Motor neuron (in vitro differentiated cells): ENCODE data around the gene KCTD14. TPM values are rescaled to one million over a fixed set of nuclear protein-coding genes. Genes with fewer than 3 reads are reported as not detected.
A peak's percentile ranks its signal among the peaks of the same experiment; 100 is the strongest.
"Not testable (repeated sequence)": the region's sequence is repeated elsewhere in the genome, so short reads cannot be mapped to it uniquely, and the experiment has no call there.

Experiments used
- ATAC-seq, 8 experiments: fragments of 200-7000 bp; cut with Tn5 transposase; replicated peaks in 6 of 8; 2 replicates each; pipeline ENCODE4 v1.8.0; 2021; ENCODE audit warnings: mild to moderate bottlenecking in 8 of 8, moderate library complexity in 8 of 8
- H3K27ac ChIP-seq, 2 donors: fragments of 250-450 bp; sonication (Bioruptor Pico); 2 replicates each; pipeline ENCODE4 v1.9.0; 2021; ENCODE audit warnings: antibody characterized with exemption in 2 of 2, mild to moderate bottlenecking in 2 of 2, moderate library complexity in 1 of 2
- H3K4me1 ChIP-seq, 2 donors: fragments of 250-450 bp; sonication (Bioruptor Pico); replicated peaks in 1 of 2; 2 replicates each; pipeline ENCODE4 v1.6.1; 2021; ENCODE audit warnings: antibody characterized with exemption in 2 of 2, mild to moderate bottlenecking in 2 of 2, moderate library complexity in 1 of 2
- H3K4me3 ChIP-seq, 5 donors: fragments of 250-450 bp; sonication (Bioruptor Pico); 2 replicates each; pipeline ENCODE4 v1.9.0; 2021; ENCODE audit warnings: antibody characterized with exemption in 5 of 5, mild to moderate bottlenecking in 5 of 5, moderate library complexity in 4 of 5
- WGBS, 10 experiments: fragments of 450-650 bp; shearing (Covaris generic); methylation state at CpG; one replicate each; pipeline ENCODE4 v1.0.0; 2022; 5-methylcytosine and 5-hydroxymethylcytosine counted together
- in situ Hi-C, 9 experiments: fragments of 400-800 bp; cut with MboI; loops; one replicate each; pipeline ENCODE4 v1.15.0; 2021; ENCODE audit warnings: low sequenced_read_pairs in 9 of 9, low pct_unique_long_range_greater_than_20kb in 2 of 9; ENCODE audit not compliant: unreplicated experiment in 9 of 9
- total RNA-seq, 8 experiments: library from RNA; unstranded; fragments of 300-600 nt; gene quantifications; 2 replicates each; pipeline versions ENCODE4 v1.2.3 to v1.2.4, GENCODE V29; 2022

KCTD14 gene
- total RNA-seq, 8 experiments from 2014 or later: 0.14 to 2.3 (median 0.74) TPM

GRCh38 chr11:78009062-78009461 is 14.0 kb downstream of the KCTD14 start:
- Histone ChIP-seq H3K27ac (no peak overlapping the region), H3K4me3 (no peak overlapping the region), H3K4me1 (no peaks in the 10 kb centered on the region)
- WGBS, 10 experiments: 17 to 100% (median 52%) methylated on average over 1 to 2 of the region's 2 CpGs; no CpG with 5 or more reads in 3 of the 10 experiments
- in situ Hi-C loops: no loop called here
- peak in 2 of 8 experiments; percentile 59 to 74 for ATAC-seq

DNA sequence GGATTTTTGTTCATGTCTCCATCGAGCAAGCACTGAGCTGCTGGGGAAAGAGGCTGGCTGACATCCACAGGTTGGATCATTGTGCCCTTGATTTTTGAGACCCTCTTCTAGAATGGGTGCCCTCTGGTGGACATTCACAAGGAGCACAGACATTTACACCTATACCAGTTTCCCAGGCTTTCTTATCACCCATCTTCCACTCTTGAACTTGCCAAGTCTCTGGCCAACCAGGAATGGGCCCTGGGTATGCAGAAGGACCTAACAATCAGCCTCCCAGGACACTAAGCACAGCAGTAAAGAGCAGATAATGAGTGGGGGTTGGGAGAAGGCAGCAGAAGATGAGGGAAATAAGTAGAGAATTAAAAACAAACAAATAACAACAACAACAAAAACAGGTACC is 22.9 kb downstream of the KCTD14 start:
- H3K27ac ChIP-seq: no peak overlapping the region
- peaks cover 3 to 6% of the 10 kb centered on the region in 2 donors for H3K4me1 ChIP-seq
- in situ Hi-C loops: no loop called here
- 0 to 13% (median 0%) methylated on average over 1 of the region's 1 CpG; no CpG with 5 or more reads in 5 of the 10 experiments for WGBS, 10 experiments
- peak; percentile 62 to 97 (median 82) for ATAC-seq
- H3K4me3 ChIP-seq: no peak overlapping the region

DNA sequence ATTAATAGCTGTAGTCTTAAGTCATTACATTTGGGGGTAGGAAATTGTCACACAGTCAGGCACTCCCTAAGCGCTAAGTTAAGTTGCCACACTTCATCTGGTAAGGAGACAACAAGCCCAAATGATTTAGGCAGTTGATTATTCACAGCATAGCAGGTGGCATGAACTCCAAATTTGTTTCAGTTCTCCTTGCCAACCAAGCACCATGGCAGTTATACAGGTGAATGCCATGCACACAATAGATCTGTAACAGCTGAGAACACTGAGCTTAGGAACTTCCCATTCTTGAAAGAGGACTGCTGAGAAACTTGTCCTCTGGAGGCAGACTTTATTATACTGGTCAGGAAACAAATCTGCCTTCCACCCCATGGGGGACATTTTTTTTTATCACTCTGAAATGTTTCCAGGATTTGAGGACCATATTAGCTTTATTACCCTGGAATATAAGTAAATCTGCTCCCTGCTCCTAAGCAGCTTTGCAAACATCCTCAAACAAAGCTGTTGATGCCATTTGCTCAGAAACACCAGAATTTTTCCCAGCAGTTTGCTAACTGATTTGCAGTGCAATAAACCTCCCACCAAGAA is 23.5 kb downstream of the KCTD14 start:
- 100% methylated on average over 1 of the region's 1 CpG; no CpG with 5 or more reads in 8 of the 10 experiments for WGBS, 10 experiments
- in situ Hi-C loops: no loop called here
- H3K4me1 ChIP-seq: peaks cover 3 to 8% of the 10 kb centered on the region in 2 donors
- no peak for ATAC-seq
- no peak overlapping the region for H3K27ac ChIP-seq
- no peak overlapping the region for H3K4me3 ChIP-seq

DNA sequence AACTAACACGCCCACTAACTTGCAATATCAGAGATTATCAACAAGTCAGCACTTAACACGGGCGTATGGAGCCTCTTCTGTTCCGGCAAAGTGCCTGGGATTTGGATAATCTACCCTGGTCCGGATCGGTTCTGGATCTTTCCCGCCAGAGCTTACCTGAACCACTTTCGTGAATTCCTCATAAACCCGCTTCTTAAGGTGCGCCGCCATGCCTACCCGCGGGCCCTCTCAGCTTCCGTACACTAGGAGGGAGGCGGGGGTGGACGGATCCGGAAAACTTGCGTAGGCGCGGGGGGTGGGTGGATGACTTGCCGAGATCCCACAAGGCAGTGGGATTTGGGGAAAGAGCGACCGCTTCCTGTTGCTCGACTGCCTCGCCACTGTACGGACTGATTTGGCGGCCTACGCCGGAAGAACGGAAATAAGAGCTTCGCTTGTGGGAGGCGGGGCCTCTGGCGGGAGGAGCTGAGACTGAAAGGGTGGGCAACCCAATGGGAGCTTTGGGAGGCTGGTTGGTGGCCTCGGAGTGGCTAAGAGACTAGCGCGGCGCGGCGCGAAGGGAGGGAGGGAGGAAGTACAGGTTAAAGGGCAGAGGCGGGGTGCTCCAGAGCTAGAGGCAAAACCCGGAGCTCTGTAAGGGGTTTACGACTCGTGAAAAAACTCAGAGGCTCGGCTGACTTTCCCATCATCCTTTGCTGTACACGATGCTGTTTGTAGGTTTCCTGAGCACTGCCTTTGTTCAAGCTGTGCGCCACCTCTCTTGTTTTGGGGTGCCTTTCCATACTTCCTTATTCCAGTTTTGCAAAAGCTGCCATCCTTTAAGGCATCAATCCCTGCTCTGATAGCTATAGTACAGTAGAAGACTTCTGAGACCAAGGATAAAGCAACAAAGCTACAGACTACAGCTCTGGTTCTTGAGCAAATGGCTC is 28.4 kb downstream of the KCTD14 start, which contains the start of gene INTS4:
TSS of gene INTS4 (minus strand) at position 235 of the 929 bp plus-strand sequence. CDS start at position 210, 25 bp downstream.
- WGBS, 10 experiments: 0 to 4% (median 0%) methylated on average over 1 to 12 of the region's 47 CpGs; no CpG with 5 or more reads in 1 of the 10 experiments
- H3K27ac ChIP-seq: peak within 1 kb of the TSS; percentile 82 to 94
- H3K4me1 ChIP-seq: peaks cover 8% of the 10 kb centered on the region in 2 donors
- ATAC-seq: peak; percentile 94 to 97 (median 96)
- peak within 1 kb of the TSS; percentile 53 to 73 (median 63) for H3K4me3 ChIP-seq
- in situ Hi-C loops: no loop called here

GRCh38 chr11:77993902-77994301 is 29.2 kb downstream of the KCTD14 start:
- ATAC-seq: no peak
- Histone ChIP-seq H3K4me3 (peak overlapping the region; percentile 53 to 73 (median 63)), H3K4me1 (peaks cover 8% of the 10 kb centered on the region in 2 donors), H3K27ac (no peak overlapping the region)
- 0 to 5% (median 0%) methylated on average over 2 to 11 of the region's 11 CpGs; no CpG with 5 or more reads in 3 of the 10 experiments for WGBS, 10 experiments
- in situ Hi-C loops: no loop called here

- WGBS, 10 experiments: 83 to 100% (median 96%) methylated on average over 3 to 5 of the region's 5 CpGs; no CpG with 5 or more reads in 3 of the 10 experiments
- no peak for ATAC-seq
- no peak overlapping the region for H3K4me3 ChIP-seq
- in situ Hi-C loops: no loop called here
- peaks cover 8% of the 10 kb centered on the region in 2 donors for H3K4me1 ChIP-seq
- no peak overlapping the region for H3K27ac ChIP-seq
Observed at GRCh38 chr11:77990981-77991380, 32.1 kb downstream of the KCTD14 start.

- H3K4me3 ChIP-seq, H3K27ac ChIP-seq, in situ Hi-C loops, ATAC-seq, H3K4me1 ChIP-seq: not testable (repeated sequence)
- WGBS, 10 experiments: 90 to 100% (median 94%) methylated on average over 2 to 5 of the region's 8 CpGs; no CpG with 5 or more reads in 3 of the 10 experiments
Observed at GRCh38 chr11:77986456-77986855, 36.6 kb downstream of the KCTD14 start.

DNA sequence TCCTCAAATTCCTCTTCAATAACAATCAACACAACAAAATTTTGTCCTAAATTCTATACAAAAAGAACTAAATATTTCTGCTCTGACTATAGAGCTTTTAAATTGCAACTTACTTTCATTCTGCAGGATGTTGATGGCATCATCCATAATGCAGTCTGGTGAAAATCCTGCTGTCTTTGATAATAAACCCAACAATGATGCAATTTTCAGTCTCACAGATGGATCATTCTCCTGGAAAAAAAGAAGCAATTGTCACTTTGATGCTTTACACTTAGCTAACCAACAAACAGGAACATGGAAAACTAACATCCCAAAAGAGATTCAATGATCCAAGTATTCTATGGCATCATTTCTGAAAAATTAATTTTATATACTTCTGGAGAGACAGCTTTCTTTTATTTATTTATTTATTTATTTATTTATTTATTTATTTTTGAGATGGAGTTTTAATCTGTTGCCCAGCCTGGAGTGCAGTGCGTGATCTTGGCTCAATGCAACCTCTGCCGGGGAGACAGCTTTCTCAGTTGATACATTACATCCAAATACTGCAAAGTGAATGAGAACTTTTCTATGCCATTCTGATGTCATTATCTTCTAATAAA is 41.6 kb downstream of the KCTD14 start:
- in situ Hi-C loops: no loop called here
- peak in 1 of 8 experiments; percentile 46 for ATAC-seq
- Histone ChIP-seq H3K27ac (no peak overlapping the region), H3K4me3 (no peak overlapping the region), H3K4me1 (no peaks in the 10 kb centered on the region)
- WGBS, 10 experiments: 90 to 100% (median 97%) methylated on average over 1 to 2 of the region's 2 CpGs; no CpG with 5 or more reads in 4 of the 10 experiments

DNA sequence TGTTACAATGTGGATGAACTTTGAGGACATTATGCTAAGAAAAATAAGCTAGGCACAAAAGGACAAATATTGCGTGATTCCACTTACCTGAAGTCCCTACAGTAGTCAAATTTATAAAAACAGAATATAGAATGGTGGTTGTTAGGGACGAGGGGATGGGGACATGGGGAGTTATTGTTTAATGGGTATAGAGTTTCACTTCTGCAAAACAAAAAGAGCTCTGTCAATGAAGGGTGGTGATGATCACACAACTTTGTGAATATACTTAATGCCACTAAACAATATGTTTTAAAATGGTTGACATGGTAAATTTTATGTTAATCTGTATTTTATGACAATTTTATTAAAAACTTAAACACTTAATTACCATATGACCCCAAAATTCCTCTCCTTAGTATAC is 54.7 kb downstream of the KCTD14 start:
- no peaks in the 10 kb centered on the region for H3K4me1 ChIP-seq
- H3K27ac ChIP-seq: no peak overlapping the region
- WGBS, 10 experiments: 84 to 100% (median 94%) methylated on average over 1 to 2 of the region's 2 CpGs; no CpG with 5 or more reads in 1 of the 10 experiments
- no peak for ATAC-seq
- in situ Hi-C loops: no loop called here
- H3K4me3 ChIP-seq: no peak overlapping the region

DNA sequence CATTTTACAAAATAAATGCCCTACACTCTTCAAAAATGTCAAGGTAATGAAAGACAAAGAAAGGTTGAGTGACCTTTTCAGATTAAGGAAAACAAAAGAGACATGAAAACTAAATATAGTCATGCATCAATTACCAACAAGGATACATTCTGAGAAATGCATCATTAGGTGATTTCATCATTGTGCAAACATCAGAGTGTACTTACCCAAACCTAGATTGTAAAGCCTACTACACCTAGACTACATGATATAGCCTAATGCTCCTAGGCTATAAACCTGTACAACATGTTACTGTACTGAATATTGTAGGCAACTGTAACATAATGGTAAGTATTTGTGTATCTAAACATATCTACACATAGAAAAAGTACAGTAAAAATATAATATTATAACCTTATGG is 55.3 kb downstream of the KCTD14 start:
- H3K4me1 ChIP-seq: no peaks in the 10 kb centered on the region
- H3K4me3 ChIP-seq: no peak overlapping the region
- in situ Hi-C loops: no loop called here
- no peak for ATAC-seq
- no peak overlapping the region for H3K27ac ChIP-seq

DNA sequence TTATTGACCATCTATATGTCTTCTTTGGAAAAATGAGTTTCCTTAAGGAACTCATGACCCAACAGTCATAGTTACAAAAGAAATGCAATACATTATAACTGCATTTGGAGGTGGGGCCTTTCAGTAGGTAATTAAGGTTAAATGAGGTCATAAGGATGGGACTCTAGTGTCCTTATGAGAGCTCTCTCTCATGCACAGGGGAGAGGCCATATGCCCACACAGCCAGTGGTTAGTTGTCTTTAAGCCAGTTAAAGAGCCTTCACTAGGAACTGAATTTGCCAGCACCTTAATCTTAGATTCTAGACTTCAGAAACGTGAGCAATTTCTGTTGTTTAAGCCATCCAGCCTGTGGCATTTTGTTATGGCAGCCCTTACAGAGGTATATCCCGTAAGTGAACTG is 56.0 kb downstream of the KCTD14 start:
- in situ Hi-C loops: no loop called here
- H3K4me3 ChIP-seq: no peak overlapping the region
- WGBS, 10 experiments: 92 to 100% (median 100%) methylated on average over 1 to 2 of the region's 2 CpGs; no CpG with 5 or more reads in 2 of the 10 experiments
- no peak overlapping the region for H3K27ac ChIP-seq
- no peaks in the 10 kb centered on the region for H3K4me1 ChIP-seq
- ATAC-seq: no peak

DNA sequence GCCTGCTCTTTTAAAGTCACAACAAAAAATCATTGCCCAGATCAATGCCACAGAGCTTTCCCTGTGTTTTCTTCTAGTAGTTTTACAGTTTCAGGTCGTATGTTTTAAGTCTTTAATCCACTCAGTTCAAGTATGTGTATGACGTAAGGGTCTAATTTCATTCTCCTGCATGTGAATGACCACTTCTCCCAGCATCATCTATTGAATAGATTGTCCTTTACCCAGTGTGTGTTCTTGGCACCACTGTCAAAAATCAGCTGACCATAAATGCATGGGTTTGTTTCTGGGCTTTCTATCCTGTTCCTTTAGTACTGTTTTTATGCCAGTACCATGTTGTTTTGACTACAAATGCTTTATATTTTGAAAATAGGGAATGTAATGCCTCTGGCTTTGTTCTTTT is 56.7 kb downstream of the KCTD14 start:
- no peak for ATAC-seq
- in situ Hi-C loops: no loop called here
- H3K27ac ChIP-seq: no peak overlapping the region
- no peaks in the 10 kb centered on the region for H3K4me1 ChIP-seq
- no peak overlapping the region for H3K4me3 ChIP-seq
- 80 to 100% (median 94%) methylated on average over 1 to 2 of the region's 2 CpGs for WGBS, 10 experiments
